ENCODE measurements around the gene MAP3K19.

Gene MAP3K19

GRCh38 chr2:134936691-134937090 is 110.6 kb downstream of the MAP3K19 start:
- H3K27me3 ChIP-seq (replicated peaks in 2 of 5; ENCODE audit: control insufficient read depth in 4 of 5, insufficient read depth in 5 of 5, low read length in 4 of 5) = no peaks in the 10 kb centered on the region
- no peak for DNase-seq
- 83% methylated on average over 2 of the region's 4 CpGs for WGBS (ENCODE audit: insufficient coverage)
- H3K9me3 ChIP-seq (ENCODE audit: control extremely low read depth in 1 of 5, control insufficient read depth in 4 of 5, insufficient read depth in 2 of 5, low read depth in 1 of 5, low read length in 4 of 5) = no peaks in the 10 kb centered on the region
- no peak overlapping the region for H3K4me3 ChIP-seq (ENCODE audit: control insufficient read depth in 1 of 7, extremely low read depth in 1 of 7, insufficient read depth in 4 of 7, low read depth in 2 of 7, low read length in 6 of 7)
- H3K4me1 ChIP-seq (ENCODE audit: control extremely low read depth in 1 of 4, control insufficient read depth in 4 of 4, insufficient read depth in 4 of 4, low read length in 3 of 4) = peaks cover 0 to 18% (median 7%) of the 10 kb centered on the region in 4 experiments
- H3K36me3 ChIP-seq (ENCODE audit: control insufficient read depth in 4 of 4, insufficient read depth in 4 of 4, low read length in 3 of 4) = peaks cover 12 to 41% (median 24%) of the 10 kb centered on the region in 4 experiments
- ChIA-PET POLR2A (no interaction called here), CTCF (interaction anchor here (1.7 kb wide), 1 partner anchor 10 kb away, joined by 6 read pairs; no protein-coding TSS in a partner anchor)
- no peak overlapping the region for H3K27ac ChIP-seq (ENCODE audit: insufficient read depth in 1 of 2, low read depth in 1 of 2, low read length in 2 of 2, poor library complexity in 1 of 2, severe bottlenecking in 2 of 2)

- ChIA-PET CTCF (no interaction called here), POLR2A (interaction anchor here (0.6 kb wide), 1 partner anchor 19 kb away, joined by 5 read pairs; no protein-coding TSS in a partner anchor)
- no peak overlapping the region for H3K4me3 ChIP-seq (ENCODE audit: control insufficient read depth in 1 of 7, extremely low read depth in 1 of 7, insufficient read depth in 4 of 7, low read depth in 2 of 7, low read length in 6 of 7)
- H3K9me3 ChIP-seq (ENCODE audit: control extremely low read depth in 1 of 5, control insufficient read depth in 4 of 5, insufficient read depth in 2 of 5, low read depth in 1 of 5, low read length in 4 of 5) = no peaks in the 10 kb centered on the region
- no peak for DNase-seq
- no peak overlapping the region for H3K27ac ChIP-seq (ENCODE audit: insufficient read depth in 1 of 2, low read depth in 1 of 2, low read length in 2 of 2, poor library complexity in 1 of 2, severe bottlenecking in 2 of 2)
- 0% methylated on average over 1 of the region's 1 CpG for WGBS (ENCODE audit: insufficient coverage)
- peaks cover 5 to 30% (median 13%) of the 10 kb centered on the region in 4 experiments for H3K36me3 ChIP-seq (ENCODE audit: control insufficient read depth in 4 of 4, insufficient read depth in 4 of 4, low read length in 3 of 4)
- peaks cover 0 to 18% (median 7%) of the 10 kb centered on the region in 4 experiments for H3K4me1 ChIP-seq (ENCODE audit: control extremely low read depth in 1 of 4, control insufficient read depth in 4 of 4, insufficient read depth in 4 of 4, low read length in 3 of 4)
- no peaks in the 10 kb centered on the region for H3K27me3 ChIP-seq (replicated peaks in 2 of 5; ENCODE audit: control insufficient read depth in 4 of 5, insufficient read depth in 5 of 5, low read length in 4 of 5)
Observed at GRCh38 chr2:134934641-134935040, 112.6 kb downstream of the MAP3K19 start.

- DNase-seq = no peak
- ChIA-PET POLR2A (interaction anchor here (0.6 kb wide), 1 partner anchor 19 kb away, joined by 5 read pairs; no protein-coding TSS in a partner anchor), CTCF (no interaction called here)
- Histone ChIP-seq H3K36me3 (ENCODE audit: control insufficient read depth in 4 of 4, insufficient read depth in 4 of 4, low read length in 3 of 4) (peaks cover 3 to 27% (median 11%) of the 10 kb centered on the region in 4 experiments), H3K27ac (ENCODE audit: insufficient read depth in 1 of 2, low read depth in 1 of 2, low read length in 2 of 2, poor library complexity in 1 of 2, severe bottlenecking in 2 of 2) (no peak overlapping the region), H3K4me3 (ENCODE audit: control insufficient read depth in 1 of 7, extremely low read depth in 1 of 7, insufficient read depth in 4 of 7, low read depth in 2 of 7, low read length in 6 of 7) (no peak overlapping the region), H3K27me3 (replicated peaks in 2 of 5; ENCODE audit: control insufficient read depth in 4 of 5, insufficient read depth in 5 of 5, low read length in 4 of 5) (no peaks in the 10 kb centered on the region), H3K9me3 (ENCODE audit: control extremely low read depth in 1 of 5, control insufficient read depth in 4 of 5, insufficient read depth in 2 of 5, low read depth in 1 of 5, low read length in 4 of 5) (no peaks in the 10 kb centered on the region), H3K4me1 (ENCODE audit: control extremely low read depth in 1 of 4, control insufficient read depth in 4 of 4, insufficient read depth in 4 of 4, low read length in 3 of 4) (peaks cover 0 to 18% (median 7%) of the 10 kb centered on the region in 4 experiments)
- no CpG with 5 or more reads among the region's 2 CpGs for WGBS (ENCODE audit: insufficient coverage)
Observed at GRCh38 chr2:134934150-134934549, 113.1 kb downstream of the MAP3K19 start.

GRCh38 chr2:134933732-134934131 is 113.5 kb downstream of the MAP3K19 start:
- CTCF ChIA-PET = no interaction called here
- POLR2A ChIA-PET = no interaction called here
- DNase-seq = no peak
- H3K4me3 ChIP-seq (ENCODE audit: control insufficient read depth in 1 of 7, extremely low read depth in 1 of 7, insufficient read depth in 4 of 7, low read depth in 2 of 7, low read length in 6 of 7) = no peak overlapping the region
- H3K27ac ChIP-seq (ENCODE audit: insufficient read depth in 1 of 2, low read depth in 1 of 2, low read length in 2 of 2, poor library complexity in 1 of 2, severe bottlenecking in 2 of 2) = no peak overlapping the region
- no CpG with 5 or more reads among the region's 1 CpG for WGBS (ENCODE audit: insufficient coverage)
- H3K36me3 ChIP-seq (ENCODE audit: control insufficient read depth in 4 of 4, insufficient read depth in 4 of 4, low read length in 3 of 4) = peaks cover 3 to 23% (median 8%) of the 10 kb centered on the region in 4 experiments
- H3K27me3 ChIP-seq (replicated peaks in 2 of 5; ENCODE audit: control insufficient read depth in 4 of 5, insufficient read depth in 5 of 5, low read length in 4 of 5) = no peaks in the 10 kb centered on the region
- no peaks in the 10 kb centered on the region for H3K9me3 ChIP-seq (ENCODE audit: control extremely low read depth in 1 of 5, control insufficient read depth in 4 of 5, insufficient read depth in 2 of 5, low read depth in 1 of 5, low read length in 4 of 5)
- H3K4me1 ChIP-seq (ENCODE audit: control extremely low read depth in 1 of 4, control insufficient read depth in 4 of 4, insufficient read depth in 4 of 4, low read length in 3 of 4) = peaks cover 0 to 18% (median 7%) of the 10 kb centered on the region in 4 experiments

GRCh38 chr2:134932864-134933526 is 114.3 kb downstream of the MAP3K19 start:
- POLR2A ChIA-PET = interaction anchor here (1.0 kb wide), 1 partner anchor 14 kb away, joined by 3 read pairs; the partner anchor contains the start of gene CCNT2
- Histone ChIP-seq H3K27me3 (replicated peaks in 2 of 5; ENCODE audit: control insufficient read depth in 4 of 5, insufficient read depth in 5 of 5, low read length in 4 of 5) (no peaks in the 10 kb centered on the region), H3K9me3 (ENCODE audit: control extremely low read depth in 1 of 5, control insufficient read depth in 4 of 5, insufficient read depth in 2 of 5, low read depth in 1 of 5, low read length in 4 of 5) (no peaks in the 10 kb centered on the region), H3K27ac (ENCODE audit: insufficient read depth in 1 of 2, low read depth in 1 of 2, low read length in 2 of 2, poor library complexity in 1 of 2, severe bottlenecking in 2 of 2) (no peak overlapping the region), H3K4me3 (ENCODE audit: control insufficient read depth in 1 of 7, extremely low read depth in 1 of 7, insufficient read depth in 4 of 7, low read depth in 2 of 7, low read length in 6 of 7) (no peak overlapping the region), H3K36me3 (ENCODE audit: control insufficient read depth in 4 of 4, insufficient read depth in 4 of 4, low read length in 3 of 4) (peaks cover 0 to 18% (median 4%) of the 10 kb centered on the region in 4 experiments), H3K4me1 (ENCODE audit: control extremely low read depth in 1 of 4, control insufficient read depth in 4 of 4, insufficient read depth in 4 of 4, low read length in 3 of 4) (peaks cover 0 to 18% (median 7%) of the 10 kb centered on the region in 4 experiments)
- CTCF ChIA-PET = no interaction called here
- 100% methylated on average over 3 of the region's 3 CpGs for WGBS (ENCODE audit: insufficient coverage)
- no peak for DNase-seq

- no CpG with 5 or more reads among the region's 3 CpGs for WGBS (ENCODE audit: insufficient coverage)
- H3K9me3 ChIP-seq (ENCODE audit: control extremely low read depth in 1 of 5, control insufficient read depth in 4 of 5, insufficient read depth in 2 of 5, low read depth in 1 of 5, low read length in 4 of 5) = no peaks in the 10 kb centered on the region
- peaks cover 0 to 30% (median 3%) of the 10 kb centered on the region in 4 experiments for H3K36me3 ChIP-seq (ENCODE audit: control insufficient read depth in 4 of 4, insufficient read depth in 4 of 4, low read length in 3 of 4)
- CTCF ChIA-PET = interaction anchor here (1.0 to 1.6 kb wide), 3 partner anchors 9 to 22 kb away, joined by 4 to 6 read pairs (median 5); no protein-coding TSS in a partner anchor
- H3K27me3 ChIP-seq (replicated peaks in 2 of 5; ENCODE audit: control insufficient read depth in 4 of 5, insufficient read depth in 5 of 5, low read length in 4 of 5) = no peaks in the 10 kb centered on the region
- no peak overlapping the region for H3K4me3 ChIP-seq (ENCODE audit: control insufficient read depth in 1 of 7, extremely low read depth in 1 of 7, insufficient read depth in 4 of 7, low read depth in 2 of 7, low read length in 6 of 7)
- peak overlapping the region in 1 of 2 experiments; percentile 40 for H3K27ac ChIP-seq (ENCODE audit: insufficient read depth in 1 of 2, low read depth in 1 of 2, low read length in 2 of 2, poor library complexity in 1 of 2, severe bottlenecking in 2 of 2)
- DNase-seq = peak in 2 of 3 donors; percentile 36 to 49
- peaks cover 0 to 18% (median 14%) of the 10 kb centered on the region in 4 experiments for H3K4me1 ChIP-seq (ENCODE audit: control extremely low read depth in 1 of 4, control insufficient read depth in 4 of 4, insufficient read depth in 4 of 4, low read length in 3 of 4)
- POLR2A ChIA-PET = no interaction called here
Observed at GRCh38 chr2:134927195-134927594, 120.1 kb downstream of the MAP3K19 start.

Measured in common myeloid progenitor, CD34-positive (primary cell).